Measurements from ENCODE around the gene ITGB7. TPM values are rescaled to one million over a fixed set of nuclear protein-coding genes. Genes with fewer than 3 reads are reported as not detected.
"Not testable (repeated sequence)": the region's sequence is repeated elsewhere in the genome, so short reads cannot be mapped to it uniquely, and the experiment has no call there.

The ITGB7 gene
- polyA plus RNA-seq, 12 donors: 0.31 to 4.2 (median 0.84) TPM; not detected in 2

DNA sequence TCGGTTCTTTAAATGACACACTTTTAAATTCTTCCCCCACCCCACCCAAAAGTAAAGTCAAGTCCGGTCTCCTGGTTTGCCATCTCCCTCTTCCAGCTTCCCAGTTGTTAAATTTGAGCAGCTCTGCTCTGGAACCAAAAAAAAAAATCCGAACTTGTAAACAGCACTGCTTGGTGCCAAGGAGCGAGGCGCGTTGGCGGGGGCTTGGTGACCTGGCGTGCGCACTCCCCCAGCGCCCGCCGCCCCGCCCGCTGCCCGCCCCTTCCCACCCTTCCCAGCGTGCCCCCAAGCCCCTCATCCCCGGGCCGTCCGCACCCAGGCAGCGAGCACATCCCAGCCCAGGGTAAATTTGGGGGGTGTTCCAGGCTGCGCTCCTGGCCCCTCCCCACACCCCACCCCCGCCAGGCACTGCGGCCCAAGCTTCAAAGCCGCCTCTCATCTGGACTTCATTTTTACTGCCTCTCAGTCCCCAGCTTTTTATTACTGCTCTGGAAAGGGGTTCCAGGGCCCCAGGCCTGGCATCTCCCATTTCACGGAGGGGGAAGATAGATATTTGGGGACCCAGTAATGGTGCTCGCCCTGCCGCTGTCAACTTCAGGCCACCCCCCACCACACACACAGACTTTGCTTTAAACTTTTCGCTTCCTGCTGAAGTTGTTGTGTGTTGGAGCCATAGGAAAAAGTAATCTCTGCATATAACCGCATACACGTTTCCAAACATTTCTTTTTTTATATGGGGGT is 11.7 kb upstream of the ITGB7 start:
- DNase-seq: no peak

DNA sequence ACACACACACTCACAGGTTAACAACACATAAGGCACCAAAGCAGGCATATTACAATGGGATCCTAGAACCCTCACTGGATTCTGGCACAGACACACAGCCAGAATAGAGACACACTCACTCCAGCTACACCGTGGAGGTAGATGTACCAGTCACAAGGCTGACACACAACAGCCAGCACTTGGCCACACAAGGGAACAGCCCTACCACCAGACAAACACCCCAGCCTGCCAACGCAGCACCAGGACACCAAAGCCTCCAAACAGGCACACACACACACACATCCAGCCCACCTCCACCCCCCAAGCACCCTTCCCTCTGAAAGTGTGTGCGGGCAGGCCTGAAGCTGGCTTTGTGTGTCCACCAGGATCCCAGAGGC is 10.9 kb upstream of the ITGB7 start:
- DNase-seq: no peak

DNA sequence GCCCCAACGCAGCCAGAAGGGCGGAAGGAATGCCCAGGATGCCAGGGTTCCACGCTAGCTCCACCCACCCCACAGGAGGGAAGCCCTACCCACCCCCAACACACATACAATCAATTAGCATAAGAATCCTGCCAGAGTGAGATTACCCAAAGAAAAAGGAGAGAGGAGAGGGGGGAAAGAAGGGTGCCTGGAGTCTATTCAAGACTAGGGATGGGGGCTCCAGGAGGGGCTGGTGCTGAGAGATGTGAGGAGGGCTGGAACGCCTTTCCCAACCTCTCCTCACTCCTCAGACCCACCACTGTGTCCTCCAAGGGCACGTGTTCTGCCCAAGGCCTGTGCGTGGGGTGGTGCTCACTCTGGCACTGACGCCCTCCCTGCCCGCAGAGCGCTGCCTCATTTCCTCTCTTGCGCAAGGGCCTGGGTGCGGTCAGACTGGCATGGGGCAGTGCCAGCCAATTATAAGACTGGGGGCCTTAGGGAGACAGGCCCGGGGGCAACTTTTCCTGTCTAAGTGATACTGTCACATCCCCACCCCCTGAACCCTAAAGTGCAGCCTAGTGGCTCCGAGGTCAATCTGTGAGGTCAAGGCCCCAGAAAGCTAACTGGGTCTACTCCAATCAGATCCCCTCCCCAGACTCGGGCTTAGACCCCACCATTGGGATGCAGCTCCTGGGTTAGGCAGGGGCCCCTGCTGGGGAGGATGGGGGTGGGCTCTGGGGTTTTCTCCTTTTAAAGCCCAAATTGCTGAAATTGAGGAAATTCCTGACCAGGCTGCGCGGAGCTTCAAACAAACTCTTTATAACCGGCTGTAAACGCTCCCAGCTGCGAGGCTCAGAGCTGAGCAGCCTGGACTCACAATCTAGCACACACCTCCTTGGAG is 10.2 kb upstream of the ITGB7 start:
- no peak for DNase-seq

DNA sequence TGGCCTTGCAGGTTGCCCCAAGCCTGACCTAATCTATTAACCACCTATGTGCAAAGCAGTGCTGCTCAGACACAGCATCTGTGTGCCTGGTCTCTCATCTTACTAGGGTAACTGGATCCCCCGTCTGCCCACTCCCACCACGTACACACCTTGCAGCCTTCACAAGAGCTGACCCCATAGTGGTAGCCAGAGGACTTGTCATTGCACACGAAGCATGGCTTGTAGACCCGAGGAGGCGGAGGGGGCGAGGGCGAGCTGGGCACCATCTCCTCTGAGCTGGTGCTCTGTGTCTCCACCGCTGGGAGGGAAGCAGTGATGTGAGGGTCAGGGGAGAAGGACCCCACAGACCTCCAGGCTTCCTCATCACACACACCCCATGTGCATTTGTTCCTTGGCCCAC is 8.4 kb upstream of the ITGB7 start:
- no peak for DNase-seq

DNA sequence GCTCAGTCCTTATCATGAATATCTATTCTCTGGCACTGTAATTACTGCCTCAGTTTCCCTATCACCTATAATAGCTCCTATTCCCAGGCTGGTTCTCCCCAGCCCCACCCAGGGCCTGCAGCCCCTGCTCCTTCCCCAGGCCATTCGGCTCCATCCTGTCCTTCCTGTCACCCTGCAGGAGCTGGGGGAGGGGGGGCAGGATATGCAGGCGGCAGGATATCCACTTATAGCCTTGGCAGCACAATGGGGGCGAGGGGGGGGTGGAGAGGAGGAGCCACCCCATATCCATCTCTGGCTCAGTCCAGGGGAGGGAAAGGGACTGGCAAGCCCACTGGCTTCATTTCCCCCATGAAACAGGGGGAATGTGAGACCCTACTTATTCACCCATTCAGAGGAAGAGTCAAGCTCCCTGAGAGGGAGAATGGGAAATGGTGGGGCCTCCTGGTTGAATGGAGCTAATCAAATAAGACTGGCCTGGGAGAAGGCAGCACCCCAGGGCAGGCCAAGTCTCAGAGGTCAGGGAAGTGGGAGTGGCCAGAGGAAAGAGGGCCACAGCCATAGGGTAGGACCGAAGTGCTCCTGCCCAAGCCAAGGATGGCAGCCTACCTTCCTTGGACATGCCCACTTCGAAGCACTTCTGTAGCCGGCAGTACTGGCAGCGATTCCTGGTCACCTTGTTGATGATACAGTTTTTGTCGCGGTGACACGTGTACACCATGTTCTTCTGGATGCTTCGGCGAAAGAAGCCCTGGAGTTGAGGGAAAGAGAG is 7.8 kb upstream of the ITGB7 start:
- no peak for DNase-seq

DNA sequence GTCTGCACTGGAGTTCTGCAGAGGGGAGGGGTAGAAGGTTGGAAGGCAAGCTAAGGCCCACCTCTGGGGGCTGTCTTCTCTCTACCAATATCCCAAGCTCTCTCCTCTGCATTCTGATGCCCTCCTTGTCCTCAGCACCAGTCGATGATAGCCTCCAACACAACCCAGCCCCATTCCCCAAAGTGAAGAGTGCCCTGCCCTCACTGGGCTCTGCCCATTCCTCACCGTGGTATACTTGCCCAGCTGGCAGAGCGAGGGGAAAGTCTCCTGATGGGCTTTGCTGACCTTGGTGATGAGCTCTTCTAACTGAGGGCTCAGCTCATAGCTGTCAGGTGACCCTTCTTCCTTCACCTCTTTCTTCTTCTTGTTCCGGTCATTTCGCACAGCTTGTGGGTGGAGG is 7.2 kb upstream of the ITGB7 start:
- DNase-seq: no peak

DNA sequence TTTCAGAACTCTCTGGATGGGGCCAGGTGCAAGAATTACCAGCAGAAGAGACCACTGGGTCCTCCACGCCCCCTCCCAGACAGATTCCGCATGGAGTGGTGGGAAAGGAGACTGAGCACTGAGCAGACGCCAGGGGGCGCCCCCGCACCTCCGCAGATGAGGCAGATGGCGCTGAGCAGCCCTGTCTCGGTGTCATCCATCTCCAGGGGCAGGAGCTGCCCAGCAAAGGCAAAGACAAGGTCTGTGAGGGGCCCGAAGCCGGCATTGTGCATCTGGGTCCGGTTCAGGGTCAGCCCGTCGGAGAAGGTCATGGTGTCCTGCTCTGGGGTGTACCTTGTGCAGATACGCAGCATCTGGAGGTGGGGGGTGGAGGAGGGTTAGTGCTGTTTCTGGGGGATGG is 6.3 kb upstream of the ITGB7 start:
- DNase-seq: peak; percentile 80

DNA sequence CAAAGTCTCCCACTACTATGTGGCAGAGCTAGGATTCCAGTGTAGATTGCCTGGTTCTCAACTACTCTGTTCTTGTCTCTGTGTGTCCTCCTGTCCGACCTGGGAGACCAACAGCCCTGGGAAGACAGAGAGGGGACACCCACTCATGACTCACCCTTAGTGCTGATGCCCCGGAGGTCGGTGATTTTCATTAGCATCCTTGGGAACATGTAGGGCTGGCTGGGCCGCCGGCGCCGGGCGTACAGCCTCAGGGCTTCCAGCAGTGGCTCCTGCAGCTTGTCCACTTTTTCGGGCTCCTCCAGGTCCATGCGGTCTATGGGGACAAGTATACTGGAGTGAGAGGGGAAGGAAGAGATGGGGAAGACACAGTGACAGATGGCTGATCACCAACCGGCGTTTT is 5.9 kb upstream of the ITGB7 start:
- DNase-seq: no peak

DNA sequence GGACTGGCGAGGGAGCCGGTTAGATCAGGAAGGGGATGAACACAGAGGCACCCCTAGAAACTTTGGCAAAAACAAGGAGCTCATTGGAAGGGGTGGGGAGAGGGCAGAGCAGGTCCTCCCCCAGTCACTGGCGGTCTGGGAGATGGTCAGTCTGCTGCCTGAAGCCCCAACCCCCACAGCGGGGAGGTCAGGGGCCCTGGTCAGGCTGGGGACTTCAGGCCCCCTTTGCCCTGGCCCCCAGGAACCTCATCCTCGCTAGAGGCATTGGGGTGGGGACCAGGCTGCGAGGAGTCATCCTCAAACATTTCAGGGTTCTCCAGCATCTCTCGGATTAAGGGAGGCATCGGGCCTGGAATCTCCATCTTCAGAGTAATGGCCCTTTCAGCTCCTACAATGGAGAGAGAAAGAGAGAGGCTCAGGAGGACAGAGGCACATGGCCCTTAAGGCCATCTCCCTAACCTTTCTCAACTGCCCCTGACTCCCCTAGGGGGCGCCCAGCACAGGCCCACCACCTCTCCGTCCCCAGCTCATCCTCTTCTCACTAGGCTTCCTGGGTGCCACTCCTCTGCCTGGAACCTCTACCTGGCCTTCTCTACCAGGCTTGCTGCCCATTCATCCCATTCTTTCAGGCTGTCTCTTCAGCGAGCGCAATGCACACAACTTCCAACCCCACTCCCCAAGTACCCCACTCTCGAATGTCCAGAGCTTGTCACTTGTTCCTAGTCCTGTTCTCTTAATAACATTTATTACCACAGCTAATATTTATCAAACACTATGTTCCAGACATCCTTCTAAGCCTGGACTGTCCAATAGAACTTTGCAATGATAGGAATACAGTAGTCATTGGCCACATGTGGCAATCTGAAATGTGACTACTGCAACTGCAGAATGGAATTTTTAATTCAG is 4.7 kb upstream of the ITGB7 start:
- DNase-seq: no peak

DNA sequence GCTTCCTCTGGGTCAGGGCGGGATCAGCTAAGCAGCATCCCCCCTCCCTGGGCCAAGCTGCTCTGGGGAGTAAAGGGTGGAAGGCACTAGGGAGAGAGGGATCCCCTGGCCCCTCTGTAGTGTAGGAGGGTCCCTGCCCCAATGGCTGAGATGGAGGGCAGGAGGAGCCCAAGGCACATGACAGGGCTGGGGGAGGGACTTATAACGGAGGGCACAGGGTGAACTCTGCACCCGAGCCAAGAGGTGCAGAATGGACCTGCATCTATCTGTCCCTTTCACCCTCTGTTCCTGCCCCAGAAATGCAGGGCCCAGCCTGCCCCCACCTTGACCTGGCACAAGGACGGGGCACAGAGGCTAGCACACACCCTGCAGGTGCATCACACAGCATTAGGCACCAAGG is 3.8 kb upstream of the ITGB7 start:
- no peak for DNase-seq

DNA sequence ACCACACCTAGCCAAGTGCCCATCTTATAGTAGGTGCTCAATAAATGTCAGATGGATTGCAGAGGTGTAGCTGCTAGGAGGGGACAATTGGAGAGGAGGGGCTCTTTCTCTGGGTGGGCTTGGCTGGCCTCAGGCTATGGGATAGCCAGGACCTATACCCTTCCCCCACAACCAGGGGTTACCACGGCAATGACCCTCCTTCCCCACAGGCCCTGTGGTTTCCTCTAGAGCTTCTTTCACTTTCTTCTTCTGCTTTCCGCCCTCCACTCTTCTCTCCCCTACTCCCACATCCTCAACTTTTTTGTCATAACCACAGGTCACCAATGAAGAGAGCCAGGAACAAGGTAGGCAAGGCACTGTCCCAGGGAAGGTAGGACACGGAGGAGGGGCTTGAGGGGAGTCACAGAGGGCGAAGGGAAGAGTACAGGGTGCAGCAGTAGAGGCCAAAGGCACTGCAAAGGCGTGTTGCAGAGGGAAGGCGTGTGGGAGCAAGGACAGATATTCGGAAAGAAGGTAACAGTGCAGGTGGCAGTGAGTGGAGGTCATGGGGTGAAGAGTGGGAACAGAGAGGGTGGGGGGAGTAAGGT is 1.9 kb upstream of the ITGB7 start:
- no peak for DNase-seq

DNA sequence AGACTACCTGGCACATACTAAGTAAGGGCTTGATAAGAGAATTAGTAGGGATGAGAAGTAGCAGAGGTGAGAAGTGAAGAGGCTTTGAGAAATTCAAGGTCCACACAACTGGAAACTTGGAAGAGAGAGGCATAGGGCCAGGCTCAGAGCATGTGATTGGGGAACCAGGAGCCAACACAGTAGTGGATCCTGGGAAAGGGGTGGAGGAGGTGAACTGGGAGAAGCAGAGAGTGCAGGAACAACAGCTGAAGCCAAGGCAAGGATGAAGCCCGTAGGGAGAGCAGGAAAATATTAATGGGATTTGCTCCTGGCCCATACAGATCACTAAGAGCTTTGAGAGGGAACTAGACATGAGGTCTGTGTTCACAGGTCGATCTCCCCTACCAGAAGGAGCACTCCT is 1.4 kb upstream of the ITGB7 start:
- DNase-seq: no peak

DNA sequence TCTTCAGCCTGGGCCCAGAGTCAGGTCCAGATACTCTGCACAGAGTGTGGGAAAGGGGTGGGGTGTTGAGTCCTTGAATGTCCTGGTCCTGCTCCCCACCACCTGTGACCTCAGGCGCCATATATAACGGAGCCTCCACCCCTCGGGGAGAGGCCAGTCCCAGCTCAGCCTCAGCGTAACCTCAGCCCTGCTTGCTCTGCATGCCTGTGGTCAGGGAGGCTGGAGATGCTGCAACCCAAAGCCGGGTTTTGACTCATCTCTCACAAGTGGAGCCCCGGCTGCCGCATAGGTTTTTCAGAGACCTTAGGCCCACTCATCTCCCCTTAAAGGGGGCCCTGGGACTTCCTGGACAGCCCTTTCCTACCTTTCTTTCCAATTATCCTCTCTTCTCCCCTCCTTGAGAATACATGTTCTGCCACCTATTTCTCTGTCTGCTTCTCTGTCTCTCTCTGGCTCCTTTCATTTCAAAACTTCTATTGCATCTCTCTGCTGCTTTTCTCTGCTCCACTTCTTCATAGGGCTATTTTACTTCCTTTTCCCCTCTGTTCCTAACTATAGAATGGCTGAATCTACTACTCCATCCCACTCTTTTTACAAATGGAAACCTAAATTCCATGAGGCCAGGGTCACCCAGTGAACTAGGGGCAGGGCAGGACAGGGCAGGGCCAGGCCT is 1.2 kb downstream of the ITGB7 start:
- no peak for DNase-seq

DNA sequence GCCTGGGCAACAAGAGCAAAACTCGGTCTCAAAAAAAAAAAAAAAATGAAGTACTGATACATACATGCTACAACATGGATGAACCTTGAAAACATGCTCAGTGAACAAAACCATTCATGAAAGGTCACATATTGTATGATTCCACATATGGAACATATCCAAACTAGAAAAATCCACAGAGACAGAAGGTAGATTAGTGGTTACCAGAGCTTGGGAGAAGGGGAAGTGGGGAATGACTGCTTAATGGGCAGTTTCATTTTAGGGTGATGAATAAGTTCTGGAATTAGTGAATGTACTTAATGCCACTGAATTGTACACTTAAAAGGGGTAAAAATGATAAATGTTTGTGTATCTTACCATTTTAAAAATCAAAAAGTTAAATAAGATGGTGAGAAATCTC is 2.7 kb downstream of the ITGB7 start:
- no peak for DNase-seq

DNA sequence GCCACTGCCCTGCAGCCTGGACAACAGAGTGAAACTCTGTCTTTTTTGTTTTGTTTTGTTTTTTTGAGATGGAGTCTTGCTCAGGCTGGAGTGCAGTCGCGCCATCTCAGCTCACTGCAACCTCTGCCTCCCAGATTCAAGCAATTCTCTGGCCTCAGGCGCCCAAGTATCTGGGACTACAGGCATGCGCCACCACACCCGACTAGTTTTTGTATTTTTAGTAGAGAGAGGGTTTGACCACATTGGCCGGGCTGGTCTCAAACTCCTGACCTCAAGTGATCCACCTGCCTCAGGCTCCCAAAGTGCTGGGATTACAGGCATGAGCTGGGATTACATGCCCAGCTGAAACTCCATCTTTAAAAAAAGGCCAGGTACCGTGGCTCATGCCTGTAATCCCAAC is 4.7 kb downstream of the ITGB7 start:
- DNase-seq: not testable (repeated sequence)

DNA sequence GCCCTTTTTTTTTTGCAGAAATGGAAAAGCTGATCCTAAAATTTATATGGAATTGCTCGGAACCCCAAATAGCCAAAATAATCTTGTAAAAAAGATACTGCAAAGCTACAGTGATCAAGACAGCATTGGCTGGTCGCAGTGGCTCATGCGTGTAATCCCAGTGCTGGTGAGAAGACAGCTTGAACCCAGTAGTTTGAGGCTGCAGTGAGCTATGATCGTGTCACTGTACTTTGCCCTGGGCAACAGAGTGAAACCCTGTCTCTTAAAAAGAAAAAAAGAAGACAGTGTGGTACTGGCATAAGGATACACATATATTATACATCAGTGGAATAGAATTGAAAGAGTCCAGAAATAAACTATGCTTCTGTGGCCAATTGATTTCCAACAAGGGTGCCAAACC is 5.4 kb downstream of the ITGB7 start:
- no peak for DNase-seq

DNA sequence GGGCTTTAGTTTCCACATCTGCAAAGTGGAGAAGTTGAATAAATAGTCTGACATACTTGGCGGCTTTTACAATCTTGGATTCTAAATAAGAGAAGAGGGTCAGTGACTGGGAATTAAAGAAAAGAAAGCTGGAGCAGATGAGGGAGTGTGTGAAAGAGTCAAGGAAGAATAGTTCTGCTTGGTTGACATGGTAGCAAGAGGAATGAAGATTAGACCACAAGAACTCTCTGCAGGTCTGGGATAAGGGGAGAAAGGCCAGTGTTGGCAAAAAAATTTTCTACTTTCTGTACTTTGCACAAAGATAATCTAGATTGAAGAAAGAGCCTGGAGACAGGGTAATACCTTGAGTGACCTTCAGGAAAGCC is 5.9 kb downstream of the ITGB7 start:
- no peak for DNase-seq

DNA sequence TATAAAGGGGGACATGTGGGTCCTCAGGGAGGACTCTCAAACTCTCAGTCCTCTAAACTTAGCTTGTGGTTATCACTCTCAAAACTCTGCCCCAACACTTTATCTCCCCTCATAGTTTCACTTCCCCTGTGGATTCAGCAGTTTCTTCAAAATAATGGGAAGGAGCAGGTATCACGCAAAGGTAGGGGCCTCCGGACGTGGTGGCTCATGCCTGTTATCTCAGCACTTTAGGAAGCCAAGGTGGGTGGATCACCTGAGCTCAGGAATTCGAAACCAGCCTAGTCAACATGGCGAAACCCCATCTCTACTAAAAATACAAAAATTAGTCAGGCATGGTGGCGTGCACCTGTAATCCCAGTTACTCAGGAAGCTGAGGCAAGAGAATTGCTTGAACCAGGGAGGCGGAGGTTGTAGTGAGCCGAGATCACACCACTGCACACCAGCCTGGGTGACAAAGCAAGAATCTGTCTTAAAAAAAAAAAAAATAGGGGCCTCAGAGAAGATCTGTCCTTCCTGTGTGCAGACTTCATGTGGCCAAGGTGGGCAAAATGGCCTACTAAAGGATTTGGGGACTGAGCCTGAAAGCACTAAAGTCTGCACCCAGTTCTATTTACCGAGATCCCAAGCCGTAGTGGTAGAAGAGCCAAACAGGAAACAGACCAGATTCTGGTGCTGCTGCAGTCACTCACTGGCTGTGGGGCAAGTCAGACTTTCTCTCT is 6.4 kb downstream of the ITGB7 start:
- DNase-seq: no peak

DNA sequence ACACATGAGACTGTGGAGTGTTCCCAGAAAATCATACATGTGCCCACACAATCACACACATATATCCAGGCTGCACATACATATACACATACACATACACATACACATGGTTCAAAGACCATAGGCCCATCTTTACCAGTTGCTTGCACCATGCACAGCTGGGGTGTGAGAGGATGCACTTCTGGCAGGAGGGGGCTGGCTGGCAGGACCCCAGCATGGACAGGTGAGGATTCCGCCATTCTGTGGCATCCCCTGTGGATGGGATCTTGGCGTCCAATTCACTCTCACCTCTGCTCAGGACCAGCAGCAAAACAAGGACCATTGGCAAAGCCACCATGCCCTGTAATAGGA is 7.0 kb downstream of the ITGB7 start:
- DNase-seq: no peak

DNA sequence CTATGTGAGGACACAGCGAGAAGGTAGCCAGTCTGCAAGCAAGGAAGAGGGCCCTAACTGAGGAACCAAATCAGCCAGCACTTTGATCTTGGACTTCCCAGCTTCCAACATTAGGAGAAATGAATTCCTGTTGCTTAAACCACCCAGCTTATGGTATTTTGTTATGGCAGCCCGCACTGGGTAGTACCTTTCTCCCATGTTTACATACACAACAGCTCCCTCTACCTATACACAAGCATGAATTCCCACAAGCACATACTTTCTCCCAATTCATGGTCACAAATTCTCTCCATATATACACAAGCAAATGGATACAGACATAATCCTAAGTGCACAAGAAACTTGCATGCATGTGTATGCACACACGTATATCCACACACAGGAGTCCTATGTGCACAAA is 7.4 kb downstream of the ITGB7 start:
- DNase-seq: no peak

Data from muscle of arm (tissue), 12 donors.